IgD-negative memory B cell (primary cell): ENCODE results near the gene PRODH. TPM values are rescaled to one million over a fixed set of nuclear protein-coding genes. Genes with fewer than 3 reads are reported as not detected.
"Not testable (repeated sequence)": the region's sequence is repeated elsewhere in the genome, so short reads cannot be mapped to it uniquely, and the experiment has no call there.

Source experiments
- H3K27ac Mint-ChIP-seq, 3 donors: one replicate each; pipeline ENCODE4 v1.8.0; 2020 to 2022; ENCODE audit warnings: mild to moderate bottlenecking in 3 of 3, mixed read lengths in 3 of 3, moderate library complexity in 1 of 3
- H3K27me3 Mint-ChIP-seq: one replicate; pipeline ENCODE4 v1.8.0; 2021; ENCODE audit warnings: mixed read lengths
- H3K36me3 Mint-ChIP-seq: one replicate; pipeline ENCODE4 v1.8.0; 2020; ENCODE audit warnings: mild to moderate bottlenecking, mixed read lengths
- H3K4me1 Mint-ChIP-seq, 3 donors: one replicate each; pipeline ENCODE4 v1.8.0; 2020 to 2022; ENCODE audit warnings: mixed read lengths in 3 of 3, mild to moderate bottlenecking in 1 of 3
- H3K4me3 Mint-ChIP-seq, 4 donors: one replicate each; pipeline ENCODE4 v1.8.0; 2020 to 2022; ENCODE audit warnings: mild to moderate bottlenecking in 4 of 4, mixed read lengths in 4 of 4, moderate library complexity in 3 of 4
- H3K9me3 Mint-ChIP-seq, 3 donors: one replicate each; pipeline ENCODE4 v1.8.0; 2020 to 2021; ENCODE audit warnings: mixed read lengths in 3 of 3, mild to moderate bottlenecking in 1 of 3
- polyA plus RNA-seq: library from polyadenylated mRNA; unstranded; fragments of 300-500 nt; fragmentation: Illumina TruSeq; gene quantifications from one replicate; pipeline ENCODE4 v1.2.3, GENCODE V29; 2021

Gene PRODH
- polyA plus RNA-seq, 1 donor from 2014 or later: not detected

GRCh38 chr22:18972029-18972428 lies 35.9 kb upstream of the PRODH start:
- not testable (repeated sequence) for H3K36me3 Mint-ChIP-seq, H3K4me1 Mint-ChIP-seq, H3K9me3 Mint-ChIP-seq, H3K27ac Mint-ChIP-seq, H3K27me3 Mint-ChIP-seq
- H3K4me3 Mint-ChIP-seq: peak overlapping the region in 2 of 4 donors; percentile 68 to 87

- H3K4me1 Mint-ChIP-seq: no peaks in the 10 kb centered on the region
- no peaks in the 10 kb centered on the region for H3K36me3 Mint-ChIP-seq
- peak overlapping the region in 1 of 4 donors; percentile 87 for H3K4me3 Mint-ChIP-seq
- no peaks in the 10 kb centered on the region for H3K9me3 Mint-ChIP-seq
- peaks cover 7% of the 10 kb centered on the region for H3K27me3 Mint-ChIP-seq
- no peak overlapping the region for H3K27ac Mint-ChIP-seq
Measured at GRCh38 chr22:18971321-18971751, 35.2 kb upstream of the PRODH start.

DNA sequence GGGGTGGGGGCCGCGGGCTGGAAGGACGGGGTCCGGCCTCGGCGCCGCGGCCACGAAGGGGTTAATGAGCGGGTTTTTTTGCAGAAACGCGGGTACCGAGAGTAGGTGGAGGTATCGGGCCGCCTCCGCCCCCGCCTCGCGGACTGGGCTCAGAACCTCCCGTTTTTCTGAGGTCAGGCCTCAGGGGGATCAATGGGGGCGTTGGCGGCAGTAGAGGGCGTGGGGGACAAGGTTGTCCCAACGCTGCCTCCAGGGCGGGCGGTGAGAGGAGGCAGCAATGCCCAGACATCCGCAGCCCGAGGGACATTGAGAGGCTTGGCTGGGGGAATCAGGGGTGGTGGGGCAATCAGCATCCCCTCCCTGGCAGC lies 34.8 kb upstream of the PRODH start:
- no peaks in the 10 kb centered on the region for H3K36me3 Mint-ChIP-seq
- no peaks in the 10 kb centered on the region for H3K9me3 Mint-ChIP-seq
- H3K4me1 Mint-ChIP-seq: no peaks in the 10 kb centered on the region
- H3K27me3 Mint-ChIP-seq: peaks cover 7% of the 10 kb centered on the region
- peak overlapping the region in 1 of 4 donors; percentile 32 for H3K4me3 Mint-ChIP-seq
- no peak overlapping the region for H3K27ac Mint-ChIP-seq

DNA sequence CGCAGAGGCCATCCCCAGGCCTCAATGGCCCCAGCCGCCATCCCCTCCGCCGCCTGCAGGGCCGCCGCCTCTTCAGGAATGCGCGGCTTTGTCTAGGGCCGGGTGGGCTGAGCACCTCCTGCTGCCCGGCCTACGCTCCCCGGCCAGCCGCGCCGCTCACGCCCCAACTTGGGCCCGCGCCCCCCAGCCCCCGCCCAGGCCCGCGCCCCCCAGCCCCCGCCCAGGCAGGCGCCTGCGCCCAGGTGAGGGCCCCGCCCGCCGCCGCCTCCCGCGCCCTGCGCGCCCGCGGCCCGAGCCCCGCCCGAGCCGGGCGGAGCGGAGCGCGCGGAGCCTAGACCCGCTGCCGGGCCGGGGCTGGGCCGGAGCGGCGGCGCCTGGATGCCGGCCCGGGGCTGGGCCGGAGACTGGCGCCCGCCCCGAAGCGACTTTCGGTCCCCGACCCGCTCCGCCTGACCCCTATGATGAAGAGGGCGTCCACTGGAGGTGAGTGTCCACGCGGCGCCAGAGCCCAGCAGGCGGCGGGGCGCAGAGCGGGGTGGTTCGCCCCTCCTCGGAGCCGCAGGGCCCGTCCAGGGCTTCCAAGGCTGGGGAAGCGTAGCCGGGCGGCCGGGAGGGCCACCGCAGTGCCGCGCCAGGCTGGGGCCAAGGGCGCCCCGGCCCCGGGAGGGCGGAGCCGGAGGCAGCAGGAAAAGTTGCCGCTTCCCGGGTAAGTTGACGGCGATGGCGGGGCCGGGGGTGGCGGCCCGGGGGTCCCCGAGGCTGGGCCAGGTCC lies 34.3 kb upstream of the PRODH start:
- Mint-ChIP-seq H3K9me3 (no peaks in the 10 kb centered on the region), H3K27ac (no peak overlapping the region), H3K4me3 (no peak overlapping the region), H3K27me3 (peaks cover 7% of the 10 kb centered on the region), H3K36me3 (no peaks in the 10 kb centered on the region), H3K4me1 (no peaks in the 10 kb centered on the region)

DNA sequence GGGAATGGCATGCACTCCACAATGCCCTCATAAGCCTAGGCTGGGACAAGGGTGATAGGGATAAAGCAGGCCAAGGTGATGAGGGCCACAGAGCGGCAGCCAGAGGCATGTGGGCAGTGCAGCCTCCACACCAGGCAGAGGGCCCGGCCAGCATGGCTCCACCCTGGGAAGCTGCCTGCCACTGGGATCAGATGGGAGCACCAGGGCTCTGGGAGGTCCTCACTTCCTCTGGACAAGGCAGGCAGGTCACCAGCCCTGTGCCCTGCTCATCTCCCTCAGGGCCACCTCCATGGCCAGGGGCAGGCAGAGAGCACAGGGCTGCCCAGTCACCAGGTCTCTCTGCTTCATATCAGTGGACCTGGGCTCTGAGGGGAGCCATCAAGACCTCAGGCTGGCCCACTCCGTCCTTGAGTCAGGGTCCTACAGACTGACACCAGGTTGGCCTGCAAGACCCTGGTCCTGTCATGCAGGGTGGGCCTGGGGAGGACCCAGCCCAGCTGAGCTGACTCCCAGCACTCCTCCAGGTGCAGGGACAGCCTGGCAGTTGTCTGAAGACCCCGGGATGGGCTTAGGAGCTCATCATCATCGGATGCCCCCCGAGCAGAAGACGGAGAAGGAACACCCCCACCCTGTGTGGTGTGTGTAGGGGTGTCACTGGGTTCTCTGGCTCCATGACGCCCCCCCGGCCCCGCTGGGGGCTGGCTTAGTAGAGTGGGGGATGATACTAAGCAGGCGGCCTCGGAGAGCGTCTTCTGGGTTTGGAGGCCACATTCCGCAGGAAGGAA lies 33.3 kb upstream of the PRODH start:
- peak overlapping the region in 2 of 4 donors; percentile 43 to 71 for H3K4me3 Mint-ChIP-seq
- H3K36me3 Mint-ChIP-seq, H3K27ac Mint-ChIP-seq, H3K4me1 Mint-ChIP-seq, H3K27me3 Mint-ChIP-seq, H3K9me3 Mint-ChIP-seq: not testable (repeated sequence)

DNA sequence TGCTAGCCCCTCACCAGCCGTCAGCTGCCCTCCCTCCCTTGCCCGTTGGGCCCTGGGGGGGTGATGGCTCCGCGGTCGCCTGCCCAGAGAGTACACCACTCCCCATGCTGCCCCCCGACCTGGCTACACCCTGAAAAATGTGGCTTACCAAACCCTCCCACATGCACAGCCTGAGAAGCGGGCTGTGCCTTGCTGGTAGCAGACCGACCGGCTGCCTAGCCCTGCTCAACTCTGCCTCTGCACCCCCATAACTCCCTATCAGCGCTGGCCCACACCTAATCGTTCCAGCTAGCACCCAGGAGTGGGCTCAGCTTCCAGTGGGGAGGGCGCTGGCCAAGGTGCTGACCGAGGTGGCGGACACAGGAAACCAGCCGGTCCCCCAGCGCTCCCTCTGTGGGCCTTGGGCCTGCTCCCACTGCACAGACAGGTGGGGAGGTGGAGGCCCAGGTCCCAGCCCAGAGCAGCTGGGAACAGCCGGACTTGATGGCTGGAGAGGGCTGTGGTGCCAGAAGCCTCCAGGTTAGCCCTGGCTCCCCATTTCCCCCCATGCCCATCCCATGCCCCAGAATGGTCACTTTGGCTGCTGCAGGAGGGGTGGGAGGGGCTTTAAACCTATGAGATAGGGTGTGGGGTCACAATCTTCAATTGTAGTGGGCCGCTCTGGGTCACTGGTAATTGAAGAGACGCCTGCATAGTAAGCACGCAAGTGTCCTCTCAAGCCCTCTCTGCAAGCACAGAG lies 32.1 kb upstream of the PRODH start:
- Mint-ChIP-seq H3K9me3 (no peaks in the 10 kb centered on the region), H3K4me1 (no peaks in the 10 kb centered on the region), H3K27me3 (peaks cover 4% of the 10 kb centered on the region), H3K36me3 (no peaks in the 10 kb centered on the region), H3K4me3 (no peak overlapping the region), H3K27ac (no peak overlapping the region)

- H3K27ac Mint-ChIP-seq, H3K27me3 Mint-ChIP-seq, H3K4me1 Mint-ChIP-seq, H3K36me3 Mint-ChIP-seq, H3K4me3 Mint-ChIP-seq, H3K9me3 Mint-ChIP-seq: not testable (repeated sequence)
Measured at GRCh38 chr22:18967391-18968010, 31.4 kb upstream of the PRODH start.

DNA sequence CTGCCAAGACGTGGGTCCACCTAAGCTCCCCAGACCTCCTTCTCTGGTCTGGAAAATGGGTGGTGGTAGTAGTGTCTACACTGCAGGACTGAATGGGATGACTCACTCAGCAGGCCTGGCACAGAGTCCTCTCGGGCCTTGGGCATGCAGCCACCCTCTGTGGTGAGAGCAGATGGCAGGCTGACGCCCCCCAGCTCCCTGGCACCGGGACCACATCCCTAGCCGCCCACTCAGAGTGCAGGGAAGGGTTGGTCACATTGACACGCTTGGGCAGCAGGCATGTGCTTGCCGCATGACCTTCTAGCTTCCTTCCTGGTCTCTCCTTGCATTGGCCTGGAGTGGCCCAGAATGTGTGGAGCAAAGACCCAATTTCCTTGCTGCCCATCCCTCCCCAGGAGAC lies 30.7 kb upstream of the PRODH start:
- Mint-ChIP-seq H3K27ac (peak overlapping the region in 1 of 3 donors; percentile 50), H3K4me1 (no peaks in the 10 kb centered on the region), H3K9me3 (no peaks in the 10 kb centered on the region), H3K36me3 (no peaks in the 10 kb centered on the region), H3K4me3 (no peak overlapping the region), H3K27me3 (peaks cover 6% of the 10 kb centered on the region)

DNA sequence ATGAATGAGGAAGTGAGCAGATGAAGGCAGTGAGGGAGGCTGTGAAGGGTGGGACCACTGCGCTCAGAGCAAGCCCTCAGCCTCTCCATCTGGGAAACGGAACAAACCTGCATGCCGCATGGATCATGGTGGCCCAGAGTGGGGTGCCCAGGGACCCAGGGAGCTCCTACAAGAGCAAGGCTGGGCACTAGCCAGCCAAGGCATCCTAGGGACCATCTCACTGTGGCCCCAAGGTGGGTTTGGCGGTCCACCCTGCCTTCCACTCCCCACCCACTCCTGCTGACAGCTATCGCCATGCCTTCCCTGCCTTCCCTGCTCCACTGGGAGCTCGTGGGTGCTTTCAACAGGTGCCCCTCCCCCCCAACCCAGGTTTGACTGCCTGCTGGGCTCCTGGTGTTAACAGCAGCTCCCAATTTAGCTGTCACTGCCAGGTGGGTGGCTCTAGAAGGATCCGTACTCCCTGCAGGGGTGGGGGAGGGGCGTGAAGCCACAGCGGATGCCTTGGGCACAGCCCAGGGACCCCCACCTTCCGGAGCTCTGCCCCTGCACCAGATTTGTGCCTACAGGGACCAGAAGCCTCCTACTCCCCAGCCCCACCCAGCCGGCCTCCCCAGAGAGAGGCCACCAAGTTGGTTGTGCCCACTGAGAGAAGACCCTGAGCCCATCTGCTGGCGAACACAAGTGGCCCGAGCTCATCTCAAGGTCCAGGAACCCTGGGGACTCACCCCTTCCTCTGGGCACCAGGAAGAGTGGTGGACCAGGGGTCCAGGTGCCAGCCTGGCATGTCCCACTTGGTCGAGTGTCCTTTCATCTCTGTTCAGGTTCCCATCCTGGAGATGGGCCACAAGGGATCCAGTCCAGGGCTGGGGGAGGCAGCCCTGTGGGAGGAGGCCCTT lies 29.7 kb upstream of the PRODH start:
- Mint-ChIP-seq H3K36me3 (no peaks in the 10 kb centered on the region), H3K27ac (no peak overlapping the region), H3K9me3 (no peaks in the 10 kb centered on the region), H3K4me3 (peak overlapping the region in 1 of 4 donors; percentile 12), H3K27me3 (peaks cover 6% of the 10 kb centered on the region), H3K4me1 (no peaks in the 10 kb centered on the region)

GRCh38 chr22:18964501-18965265 lies 28.6 kb upstream of the PRODH start:
- H3K36me3 Mint-ChIP-seq: not testable (repeated sequence)

DNA sequence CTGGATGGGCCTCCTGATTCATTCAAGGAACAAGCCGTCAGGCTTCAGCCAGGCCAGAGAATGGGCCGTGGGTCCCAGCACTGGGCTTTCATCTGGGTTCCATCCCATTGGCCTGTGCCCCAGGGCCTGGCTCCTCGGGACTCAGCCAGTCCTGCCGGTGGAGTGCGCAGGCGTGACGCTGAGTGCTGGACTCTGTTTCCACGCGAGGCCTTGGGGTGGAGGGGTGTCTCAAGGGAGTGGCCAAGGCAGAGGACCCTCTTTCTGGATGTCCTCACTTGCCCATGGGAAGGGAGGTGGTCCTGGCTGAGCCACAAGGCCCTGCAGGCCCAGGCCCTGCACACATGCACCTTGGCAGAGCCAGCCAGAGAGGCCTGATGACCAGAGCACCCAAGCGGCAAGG lies 28.0 kb upstream of the PRODH start:
- not testable (repeated sequence) for H3K4me3 Mint-ChIP-seq, H3K27ac Mint-ChIP-seq, H3K9me3 Mint-ChIP-seq, H3K4me1 Mint-ChIP-seq, H3K27me3 Mint-ChIP-seq, H3K36me3 Mint-ChIP-seq

More at GRCh38 chr22:18964501-18965265, 28.6 kb upstream of the PRODH start:
- not testable (repeated sequence) for H3K4me1 Mint-ChIP-seq, H3K27ac Mint-ChIP-seq, H3K27me3 Mint-ChIP-seq, H3K4me3 Mint-ChIP-seq, H3K9me3 Mint-ChIP-seq

- Mint-ChIP-seq H3K27me3 (peaks cover 2% of the 10 kb centered on the region), H3K27ac (no peak overlapping the region), H3K4me3 (no peak overlapping the region), H3K4me1 (no peaks in the 10 kb centered on the region), H3K9me3 (no peaks in the 10 kb centered on the region), H3K36me3 (no peaks in the 10 kb centered on the region)
Measured at GRCh38 chr22:18962308-18962635, 26.2 kb upstream of the PRODH start.

- not testable (repeated sequence) for H3K36me3 Mint-ChIP-seq, H3K4me1 Mint-ChIP-seq, H3K27me3 Mint-ChIP-seq, H3K4me3 Mint-ChIP-seq, H3K27ac Mint-ChIP-seq, H3K9me3 Mint-ChIP-seq
Measured at GRCh38 chr22:18961632-18962307, 25.7 kb upstream of the PRODH start.
